ENCODE results near the gene SYNDIG1.

SYNDIG1 gene

DNA sequence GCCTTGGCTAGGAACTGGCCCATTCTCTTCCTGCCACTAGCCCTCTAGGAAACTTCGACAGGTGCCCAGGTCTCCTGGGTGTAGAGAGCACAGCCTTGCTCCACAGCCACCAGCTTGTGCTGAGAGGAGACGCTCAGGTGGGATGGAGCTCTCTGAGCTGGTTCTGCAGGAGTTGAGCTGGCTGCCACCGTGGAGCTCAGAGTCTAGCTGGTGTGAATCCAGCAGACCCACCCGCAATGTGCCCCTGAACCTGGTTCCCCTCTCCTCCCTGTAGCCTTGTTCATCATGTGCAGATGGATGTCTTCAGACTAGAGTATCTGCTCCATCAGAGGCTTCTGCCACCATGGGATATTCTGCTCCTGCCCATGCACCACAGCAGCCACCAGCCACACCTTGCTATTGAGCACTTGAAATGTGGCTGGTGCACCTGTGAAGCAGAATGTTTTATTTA, 222.5 kb downstream of the SYNDIG1 start:
- DNase-seq (ENCODE audit: low read depth in 2 of 2), result no peak

DNA sequence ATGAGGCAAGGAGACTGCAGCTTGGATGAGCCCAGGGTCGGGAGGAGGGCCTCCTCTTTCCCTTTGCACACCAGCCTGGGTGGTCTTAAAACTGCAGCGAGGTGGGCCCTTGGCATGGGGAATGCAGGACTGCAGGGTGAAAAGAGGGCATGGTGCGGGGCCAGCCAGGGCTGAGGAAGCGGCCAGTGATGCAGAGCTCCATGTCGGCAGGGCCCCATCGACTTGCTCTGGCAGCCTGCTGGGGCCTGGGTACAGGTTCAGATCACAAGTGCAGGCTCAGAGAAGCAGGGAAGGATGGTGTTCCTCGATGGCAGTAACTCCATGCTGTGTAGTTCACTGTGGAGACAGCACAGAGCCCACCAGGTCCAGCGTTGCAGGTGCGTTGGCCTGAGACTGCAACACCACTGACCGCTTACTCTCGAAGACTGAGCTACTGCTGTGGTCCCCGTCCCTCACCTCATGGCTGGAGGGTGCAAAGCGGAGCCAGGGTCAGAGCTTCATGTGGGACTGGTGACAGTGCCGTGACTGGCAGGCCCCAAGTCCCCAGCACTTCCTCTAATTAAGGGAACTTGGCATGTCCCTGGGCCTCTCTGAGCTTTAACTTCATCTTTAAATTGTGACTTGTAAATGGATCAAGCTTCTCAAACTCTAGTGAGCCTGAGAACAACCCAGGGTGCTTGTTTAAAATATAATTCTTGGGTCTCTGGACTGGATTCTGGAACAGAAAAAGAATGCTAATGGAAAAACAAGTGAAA, 223.2 kb downstream of the SYNDIG1 start:
- DNase-seq (ENCODE audit: low read depth in 2 of 2), result no peak

DNA sequence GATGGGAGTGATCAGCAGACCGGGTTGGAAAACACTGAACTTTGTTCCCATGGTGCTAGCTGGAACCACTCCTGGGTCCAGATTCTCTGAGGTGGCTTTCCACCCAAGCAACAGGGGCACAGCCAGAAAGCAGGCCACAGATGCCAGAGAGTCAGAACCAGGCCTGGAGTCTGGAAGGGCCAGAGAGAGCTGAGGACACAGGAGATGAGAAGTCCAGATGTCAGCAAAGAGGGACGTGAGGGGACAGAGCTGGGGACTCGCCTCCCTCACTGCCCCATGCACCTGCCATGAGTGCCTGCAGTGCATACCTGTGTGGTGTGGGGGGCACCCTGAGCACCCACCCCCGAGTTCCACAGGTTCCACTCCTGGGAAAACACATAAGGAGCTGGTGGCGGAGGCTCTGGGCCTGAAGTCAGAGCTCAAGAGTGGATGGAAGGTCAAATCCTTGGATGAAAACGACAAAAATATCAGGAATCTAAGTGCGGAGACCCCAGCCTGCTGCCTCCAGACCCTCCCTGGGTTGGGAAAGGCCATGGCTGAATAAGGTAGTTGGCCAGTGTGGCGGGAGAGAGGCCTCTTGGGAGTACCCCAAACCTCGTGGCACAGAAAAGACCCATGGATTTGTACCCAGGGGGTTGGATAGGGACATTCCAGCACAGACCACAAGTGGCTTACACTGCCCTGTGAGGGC, 224.2 kb downstream of the SYNDIG1 start:
- no peak for DNase-seq (ENCODE audit: low read depth in 2 of 2)

DNA sequence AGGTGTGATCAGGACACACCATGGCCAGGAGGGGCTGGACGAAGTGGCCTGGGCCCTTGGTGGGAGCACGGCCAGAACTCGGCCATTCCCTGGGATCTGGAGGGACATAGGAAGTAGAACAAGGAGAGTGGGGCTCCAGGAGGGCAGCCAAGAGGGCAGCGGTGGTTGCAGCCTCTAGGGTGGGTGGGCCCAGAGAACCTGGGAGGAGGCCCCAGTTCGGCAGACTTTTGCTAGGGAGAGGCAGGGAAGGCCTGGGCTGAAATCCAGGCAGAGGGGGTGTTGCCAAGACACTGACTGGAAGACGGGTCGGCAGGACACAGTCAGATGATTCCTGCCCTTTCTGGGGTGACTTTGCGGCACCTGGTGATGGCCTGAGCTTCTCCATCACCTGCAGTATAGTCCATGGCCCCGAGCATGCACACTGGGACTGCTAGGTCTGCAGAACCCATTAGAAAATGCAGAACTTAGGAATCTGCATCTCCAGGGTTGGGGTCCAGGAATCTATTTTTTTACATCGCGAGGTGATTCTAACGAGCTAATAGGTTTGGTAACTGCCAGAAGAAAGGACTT, 224.8 kb downstream of the SYNDIG1 start:
- no peak for DNase-seq (ENCODE audit: low read depth in 2 of 2)

- no peak for DNase-seq (ENCODE audit: low read depth in 2 of 2)
Observed at GRCh38 chr20:24694727-24695528, 225.5 kb downstream of the SYNDIG1 start.

GRCh38 chr20:24695529-24696225, 226.2 kb downstream of the SYNDIG1 start:
- DNase-seq (ENCODE audit: low read depth in 2 of 2), result no peak

DNA sequence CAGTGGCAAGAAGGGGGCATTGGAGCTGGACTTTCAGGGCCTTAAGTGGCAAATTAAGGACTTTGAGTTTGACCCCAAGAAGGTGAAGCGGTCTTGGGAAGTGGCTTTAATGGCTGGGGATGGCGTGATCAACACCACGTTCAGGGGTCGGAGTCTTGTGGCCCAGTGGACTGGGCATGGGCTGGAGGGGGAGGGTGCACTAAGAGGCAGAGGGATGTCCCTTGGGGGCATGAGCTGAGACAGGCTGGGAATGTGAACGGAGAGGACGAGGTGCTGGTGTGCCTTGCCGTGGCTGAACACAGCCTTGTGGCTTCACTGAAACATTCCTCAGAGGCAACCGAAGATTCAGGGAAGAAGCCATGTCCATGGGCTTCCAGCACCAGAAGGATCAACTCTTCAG, 227.0 kb downstream of the SYNDIG1 start:
- DNase-seq (ENCODE audit: low read depth in 2 of 2), result no peak

- no peak for DNase-seq (ENCODE audit: low read depth in 2 of 2)
Observed at GRCh38 chr20:24697411-24697810, 228.0 kb downstream of the SYNDIG1 start.

GRCh38 chr20:24698189-24698588, 228.8 kb downstream of the SYNDIG1 start:
- DNase-seq (ENCODE audit: low read depth in 2 of 2), result no peak

DNA sequence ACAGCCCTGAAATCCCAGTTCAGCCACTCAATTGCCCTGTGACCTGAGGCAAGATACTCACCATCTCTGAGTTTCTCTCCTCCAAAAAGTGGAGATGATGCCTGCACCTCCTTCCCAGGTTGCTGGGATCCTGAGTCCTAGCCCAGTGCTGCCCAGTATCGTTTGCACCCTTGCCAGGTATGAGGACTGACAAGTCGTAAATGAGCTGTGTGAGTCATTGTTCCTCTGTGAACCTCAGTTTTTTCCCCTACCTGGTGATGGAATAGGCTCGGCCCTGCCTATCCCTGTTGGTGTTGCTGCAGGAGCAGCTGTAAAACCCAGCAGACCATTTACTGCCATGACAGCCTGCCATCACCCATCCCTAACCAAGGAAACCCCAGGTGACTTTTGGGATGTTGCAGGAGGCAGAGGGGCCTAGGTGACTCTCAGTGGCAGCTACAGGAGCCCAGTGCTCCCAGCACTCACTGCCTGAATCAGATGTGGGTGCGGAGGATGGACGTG, 229.3 kb downstream of the SYNDIG1 start:
- DNase-seq (ENCODE audit: low read depth in 2 of 2), result no peak

DNA sequence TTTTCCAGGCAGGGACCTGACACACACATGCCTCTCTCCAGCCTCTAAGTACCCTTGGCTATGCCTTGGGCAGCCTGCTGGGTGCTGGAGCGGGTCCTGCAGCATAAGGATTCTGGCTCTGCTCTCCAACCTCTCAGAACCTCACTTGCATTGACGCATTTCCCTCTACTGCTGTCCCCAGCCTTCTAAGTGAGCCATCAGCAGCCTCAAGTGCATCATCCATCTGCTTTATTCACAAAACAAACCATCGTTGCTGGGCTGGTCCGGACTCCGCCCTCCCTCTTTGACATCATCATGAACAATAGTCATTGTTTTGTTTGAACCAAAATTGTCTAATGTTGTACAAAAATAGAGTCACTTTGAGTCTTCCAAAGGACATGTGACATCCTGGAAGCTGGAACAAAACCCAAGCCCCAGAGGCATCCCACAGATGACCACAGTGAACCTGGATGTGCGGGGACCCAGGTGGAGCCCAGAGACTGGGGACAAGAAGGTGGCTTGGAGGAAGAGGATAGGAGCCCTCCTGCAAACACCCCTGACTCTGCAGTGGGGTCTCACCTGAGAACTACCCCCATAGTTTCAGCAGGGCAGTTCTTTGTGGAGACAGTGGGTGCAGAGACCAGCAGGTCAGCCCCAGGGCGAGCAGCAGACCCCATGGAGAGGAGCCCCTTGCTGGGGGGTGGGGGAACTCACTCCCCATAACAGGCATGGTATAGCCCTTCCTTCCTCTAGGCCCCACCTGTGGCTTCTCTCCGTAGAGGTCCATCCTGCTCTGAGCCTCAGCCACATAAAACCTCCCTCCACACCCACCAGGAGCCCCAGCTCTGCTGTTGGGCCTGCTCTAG, 230.1 kb downstream of the SYNDIG1 start:
- DNase-seq (ENCODE audit: low read depth in 2 of 2), result no peak

DNA sequence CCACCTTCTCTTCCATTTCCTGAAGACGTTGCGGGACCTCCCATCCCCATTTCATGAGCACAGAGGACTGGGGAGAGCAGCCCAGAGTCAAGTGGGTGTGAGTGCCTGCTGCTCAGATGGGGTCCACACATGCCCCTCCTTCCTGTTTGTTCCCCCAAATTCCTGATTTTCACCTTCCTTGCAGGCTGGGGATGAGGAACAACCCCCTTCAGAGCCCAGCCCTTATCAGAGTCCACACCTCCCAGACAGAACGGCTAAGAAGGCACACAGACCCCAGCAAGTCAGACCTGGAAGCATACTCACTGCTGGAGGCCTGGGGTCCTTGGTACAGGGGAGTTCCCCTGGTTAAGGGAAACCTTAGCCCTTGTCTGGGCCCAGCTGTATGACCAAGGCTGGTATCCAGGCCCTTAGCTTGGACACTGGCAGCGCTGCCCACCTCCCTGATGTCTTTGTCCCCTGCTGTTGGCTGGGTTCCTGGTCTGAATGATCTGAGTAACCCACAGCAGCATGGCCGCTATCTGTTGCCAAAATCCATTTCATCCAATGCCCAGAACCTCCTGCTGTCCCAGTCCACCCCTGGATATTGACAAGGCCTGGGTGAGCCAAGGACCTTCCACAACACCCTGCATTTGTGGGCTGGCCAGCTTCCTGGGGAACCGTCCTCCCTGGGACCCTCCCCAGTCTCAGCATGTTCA, 230.9 kb downstream of the SYNDIG1 start:
- DNase-seq (ENCODE audit: low read depth in 2 of 2), result no peak

DNA sequence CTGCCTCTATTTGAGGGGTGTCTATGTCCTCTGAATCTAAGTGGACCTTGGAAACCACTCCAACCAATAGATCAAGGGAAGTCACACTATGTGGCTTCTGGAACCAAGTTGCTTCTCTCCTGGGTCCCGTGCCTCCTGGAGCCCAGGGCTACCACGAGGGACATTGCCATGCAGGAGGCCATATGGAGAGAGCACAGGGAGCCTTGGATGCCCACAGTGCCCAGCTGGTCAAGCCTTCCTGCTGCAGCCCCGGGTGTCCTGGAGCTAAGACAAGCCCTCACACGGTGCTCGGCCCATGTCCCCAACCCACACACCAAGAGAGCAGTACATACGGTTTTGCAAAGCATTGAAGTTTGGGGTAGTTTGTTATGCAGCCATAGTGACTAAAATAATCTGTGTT, 231.6 kb downstream of the SYNDIG1 start:
- DNase-seq (ENCODE audit: low read depth in 2 of 2), result no peak

DNA sequence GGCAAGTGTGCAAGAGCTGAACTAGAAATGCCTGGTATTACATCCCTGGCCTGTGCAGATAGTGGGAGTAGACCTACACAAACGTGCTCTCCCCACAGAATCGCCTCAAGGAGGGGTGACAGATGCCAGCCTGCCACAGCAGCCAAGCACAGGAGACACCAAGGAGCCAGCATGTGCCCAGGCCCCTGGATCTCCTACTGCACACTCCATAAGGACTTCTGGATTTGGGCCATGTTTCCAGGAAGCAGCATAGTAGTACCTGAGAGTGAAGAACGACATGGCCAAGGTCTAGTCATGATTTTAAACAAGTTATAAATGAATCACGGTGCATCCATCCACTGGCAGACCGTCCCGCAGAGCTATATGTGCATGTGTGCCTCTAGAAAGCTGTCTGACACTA, 232.2 kb downstream of the SYNDIG1 start:
- DNase-seq (ENCODE audit: low read depth in 2 of 2), result no peak

DNA sequence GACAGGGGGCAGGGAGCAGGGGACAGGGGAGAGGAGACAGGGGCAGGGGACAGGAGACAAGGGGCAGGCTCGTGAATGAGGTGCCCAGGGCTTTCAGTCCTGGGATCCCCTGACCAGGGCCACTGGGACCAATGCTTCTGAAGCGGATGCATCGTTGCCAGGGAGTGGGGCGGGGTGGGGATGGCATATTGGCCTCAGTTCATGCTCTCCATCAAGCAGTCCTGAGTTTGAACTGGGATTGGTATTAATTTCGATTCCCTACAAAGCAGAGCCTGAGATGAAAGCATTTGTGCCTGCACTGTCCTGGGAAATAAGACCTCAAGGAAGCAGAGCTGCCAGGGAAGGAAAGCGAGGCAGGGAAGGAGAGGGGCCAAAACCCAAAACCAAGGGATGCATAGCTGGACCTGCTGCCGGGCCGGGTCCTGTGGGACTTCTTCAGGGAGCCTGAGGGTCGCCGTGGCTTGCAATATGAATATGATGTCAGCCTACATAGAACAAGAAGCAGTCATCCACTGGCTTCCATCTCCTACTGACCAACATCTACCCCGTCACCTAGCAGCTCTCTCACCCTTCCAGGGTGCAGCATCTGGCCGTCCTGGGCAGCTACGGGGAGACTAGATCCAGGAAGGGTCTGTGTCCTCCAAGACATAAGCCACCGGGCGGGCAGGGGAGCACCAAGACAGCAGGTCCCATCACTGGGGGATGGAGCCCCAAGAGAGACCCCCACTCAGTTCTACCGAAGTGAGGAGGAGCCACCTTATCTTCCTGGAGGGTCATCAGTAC, 233.3 kb downstream of the SYNDIG1 start:
- no peak for DNase-seq (ENCODE audit: low read depth in 2 of 2)

DNA sequence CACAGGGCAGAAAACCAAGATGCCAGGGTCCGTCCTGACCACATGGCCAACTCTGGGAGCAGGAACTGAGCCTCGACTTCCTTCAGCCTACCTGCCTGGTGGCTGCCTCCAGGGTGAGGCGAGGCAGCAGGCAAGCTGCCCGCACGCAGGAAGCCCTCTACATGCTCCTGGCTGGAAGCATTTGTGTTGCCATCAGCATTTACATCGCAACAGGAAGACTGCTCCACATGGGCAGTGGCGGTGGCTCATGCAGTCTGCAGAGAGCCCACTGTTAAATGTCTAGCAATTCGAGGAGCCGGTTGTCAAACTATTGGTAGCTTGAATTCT, 233.8 kb downstream of the SYNDIG1 start:
- DNase-seq (ENCODE audit: low read depth in 2 of 2), result no peak

- no peak for DNase-seq (ENCODE audit: low read depth in 2 of 2)
Observed at GRCh38 chr20:24704899-24705298, 235.5 kb downstream of the SYNDIG1 start.

GRCh38 chr20:24705486-24705885, 236.1 kb downstream of the SYNDIG1 start:
- DNase-seq (ENCODE audit: low read depth in 2 of 2), result no peak
